K562 (cell line): ENCODE results near the gene MCC. TPM values are rescaled to one million over a fixed set of nuclear protein-coding genes. Genes with fewer than 3 reads are reported as not detected.

Experiments
- ATAC-seq: fragments of 200-7000 bp; cut with Tn5 transposase; 3 replicates; pipeline ENCODE4 v1.9.1; 2020; ENCODE audit warnings: moderate library complexity
- BruUV-seq: library from RNA; stranded (reverse); fragments of 400-500 nt; replicated peaks from 2 replicates; lab custom pipeline; 2021; lab: Mats Ljungman, UMichigan
- CTCF ChIA-PET: fragments of 300-600 bp; formaldehyde crosslinking; extraction: SDS; loops from one replicate; lab custom pipeline; 2021; ENCODE audit warnings: low intra/inter-chr PET ratio; lab: Yijun Ruan, JAX
- POLR2A ChIA-PET: fragments of 300-600, 350-650 bp; sonication (Branson Sonifier 250); formaldehyde crosslinking; extraction: SDS; loops from one replicate; lab custom pipeline; 2021; ENCODE audit warnings: antibody characterized with exemption, inconsistent platforms; lab: Yijun Ruan, JAX
- DNase-seq, 4 experiments: peaks; one replicate each; pipeline versions ENCODE4 v3.0.0 to v3.0.0-alpha.2; 2011 to 2018; ENCODE audit warnings: low spot score in 3 of 4, mixed read lengths in 3 of 4; ENCODE audit errors: extremely low read depth in 1 of 4
- FAIRE-seq: peaks from 2 replicates; lab custom pipeline; 2011; peaks lifted over from hg19 to GRCh38; lab: Jason Lieb, UNC
- H2AFZ ChIP-seq: 2 replicates; pipeline ENCODE4 v1.6.0; 2011; ENCODE audit warnings: low read depth, low read length, control low read depth, inconsistent platforms
- H3K27ac ChIP-seq: fragments of 200-600 bp; 3 replicates; pipeline ENCODE4 v1.8.0; 2011; ENCODE audit warnings: low read depth, mild to moderate bottlenecking, control low read depth, inconsistent platforms, low read length, moderate library complexity, mixed read lengths; ENCODE audit errors: extremely low read depth
- H3K27me3 ChIP-seq, 2 experiments: fragments of 300-600 bp in 1 of 2; 2 replicates in 1 of 2; 3 replicates in 1 of 2; pipeline versions ENCODE4 v1.6.0 to v1.8.0; 2011; ENCODE audit warnings: inconsistent platforms in 2 of 2, low read length in 2 of 2, mild to moderate bottlenecking in 1 of 2, mixed read lengths in 1 of 2, moderate library complexity in 1 of 2; ENCODE audit not compliant: control insufficient read depth in 2 of 2, insufficient read depth in 2 of 2
- H3K36me3 ChIP-seq: fragments of 300-600 bp; 3 replicates; pipeline ENCODE4 v1.8.0; 2011; ENCODE audit warnings: mild to moderate bottlenecking, low read length, inconsistent platforms; ENCODE audit not compliant: control insufficient read depth, insufficient read depth
- H3K4me1 ChIP-seq, 2 experiments: fragments of 200-600 bp in 1 of 2; replicated peaks in 1 of 2; 2 replicates in 1 of 2; 3 replicates in 1 of 2; pipeline versions ENCODE4 v1.5.1 to v1.8.0; 2011; ENCODE audit warnings: inconsistent platforms in 2 of 2, low read length in 2 of 2, mild to moderate bottlenecking in 1 of 2, mixed read lengths in 1 of 2, moderate library complexity in 1 of 2; ENCODE audit not compliant: control insufficient read depth in 2 of 2, insufficient read depth in 2 of 2
- H3K4me2 ChIP-seq: 2 replicates; pipeline ENCODE4 v1.6.1; 2011; ENCODE audit warnings: low read length, control low read depth, inconsistent platforms, mixed read lengths; ENCODE audit not compliant: insufficient read depth
- H3K4me3 ChIP-seq: fragments of 200-600 bp; sonication (generic), shearing (Covaris generic); 2 replicates; pipeline ENCODE4 v1.5.1; 2016; ENCODE audit warnings: control low read depth, inconsistent platforms
- H3K79me2 ChIP-seq: fragments of 200-600 bp; 3 replicates; pipeline ENCODE4 v1.8.0; 2011; ENCODE audit warnings: low read length, inconsistent platforms; ENCODE audit not compliant: control insufficient read depth, insufficient read depth
- H3K9ac ChIP-seq, 2 experiments: 2 replicates each; pipeline versions ENCODE4 v1.6.0 to v1.6.1; 2011; ENCODE audit warnings: low read depth in 2 of 2, low read length in 2 of 2, control low read depth in 1 of 2, inconsistent platforms in 1 of 2, mild to moderate bottlenecking in 1 of 2, mixed read lengths in 1 of 2; ENCODE audit not compliant: insufficient read depth in 1 of 2
- H3K9me1 ChIP-seq: one replicate; pipeline ENCODE4 v1.6.0; 2011; ENCODE audit warnings: inconsistent platforms, mild to moderate bottlenecking, low read length, moderate library complexity; ENCODE audit not compliant: control insufficient read depth, insufficient read depth
- H3K9me3 ChIP-seq: replicated peaks from 2 replicates; pipeline ENCODE4 v1.5.1; 2011; ENCODE audit warnings: low read depth, low read length, inconsistent platforms; ENCODE audit not compliant: control insufficient read depth, insufficient read depth
- H4K20me1 ChIP-seq: replicated peaks from 2 replicates; pipeline ENCODE4 v1.6.1; 2011; ENCODE audit warnings: low read length, inconsistent platforms, mixed read lengths; ENCODE audit not compliant: control insufficient read depth, insufficient read depth
- DNMT1 ChIP-seq: fragments of 450-650 bp; IDR thresholded peaks from 2 replicates; pipeline ENCODE4 v1.6.1; 2016; ENCODE audit warnings: antibody characterized with exemption, mild to moderate bottlenecking
- EZH2 ChIP-seq: IDR thresholded peaks from 2 replicates; pipeline ENCODE4 v1.6.1; 2012; ENCODE audit warnings: low read depth, mild to moderate bottlenecking, inconsistent platforms, low read length, borderline replicate concordance
- GTF2E2 ChIP-seq: fragments of 200-800 bp; sonication (Bioruptor generic); IDR thresholded peaks from 2 replicates; pipeline ENCODE4 v1.6.1; 2016; ENCODE audit warnings: missing genetic modification characterization, missing compliant biosample characterization
- HLTF ChIP-seq: fragments of 450-650 bp; IDR thresholded peaks from 2 replicates; pipeline ENCODE4 v1.6.1; 2016
- HMGN3 ChIP-seq: IDR thresholded peaks from 2 replicates; pipeline ENCODE4 v1.6.1; 2011; ENCODE audit warnings: borderline replicate concordance, low read depth, mild to moderate bottlenecking, mixed read lengths, low read length; ENCODE audit not compliant: insufficient read length; ENCODE audit errors: extremely low read depth
- HOXB6 ChIP-seq: fragments of 250-450 bp; sonication (Bioruptor Pico); IDR thresholded peaks from 2 replicates; pipeline ENCODE4 v1.5.1; 2022; ENCODE audit warnings: mild to moderate bottlenecking, borderline replicate concordance
- KDM2B ChIP-seq: fragments of 250-450 bp; sonication (Bioruptor Pico); IDR thresholded peaks from 2 replicates; pipeline ENCODE4 v1.8.0; 2021; ENCODE audit warnings: mild to moderate bottlenecking, moderate library complexity
- MCM7 ChIP-seq, 2 experiments: fragments of 450-650 bp; IDR thresholded peaks; 2 replicates each; pipeline ENCODE4 v1.6.1; 2016 to 2018
- ZNF354B ChIP-seq: fragments of 250-450 bp; sonication (Bioruptor Pico); IDR thresholded peaks from 2 replicates; pipeline ENCODE4 v1.4.0; 2020
- ZNF41 ChIP-seq: fragments of 250-450 bp; sonication (Bioruptor Pico); conservative IDR thresholded peaks from 2 replicates; pipeline ENCODE4 v1.4.0; 2020; ENCODE audit warnings: mild to moderate bottlenecking
- WGBS: fragments of 100-300 bp; shearing (Covaris generic); methylation state at CpG from one replicate; pipeline ENCODE4 v1.1.6; 2016; ENCODE audit warnings: low coverage, mixed read lengths; ENCODE audit not compliant: insufficient coverage; ENCODE audit errors: missing lambda C conversion rate; 5-methylcytosine and 5-hydroxymethylcytosine counted together
- in situ Hi-C: fragments of 300-500 bp; cut with MboI; formaldehyde crosslinking; loops from 4 replicates; pipeline ENCODE4 v1.15.0; 2018; ENCODE audit warnings: inconsistent platforms, mixed read lengths
- intact Hi-C: fragments of 100-400 bp; cut with micrococcal nuclease; formaldehyde crosslinking; loops from 2 replicates; pipeline ENCODE4 v1.14.2; 2022
- polyA plus RNA-seq, 8 experiments: library from polyadenylated mRNA; depleted of rRNA in 4 of 8; stranded (reverse) in 5 of 8; unstranded in 3 of 8; fragments of >200 nt; fragmentation: Nextera tagmentation in 2 of 8; fragmentation: Illumina TruSeq in 1 of 8; extraction: Ambion mirVana in 2 of 8; extraction: Trizol in 1 of 8; gene quantifications; 2 replicates each; pipeline versions ENCODE4 v1.2.1 to v1.2.3, GENCODE V29; 2011 to 2014; ENCODE audit warnings: inconsistent platforms in 1 of 8, missing spikeins in 1 of 8
- total RNA-seq, 7 experiments: library from RNA; depleted of rRNA in 6 of 7; stranded (reverse); fragments of >200 nt in 6 of 7; fragmentation: Illumina TruSeq in 2 of 7; extraction: Trizol in 2 of 7; gene quantifications; 2 replicates each; pipeline versions ENCODE4 v1.2.1 to v1.2.3, GENCODE V29; 2011 to 2021; ENCODE audit warnings: low replicate concordance in 1 of 7
- TF ChIP-seq, protein P1 (sequence below), 2 experiments: fragments of 450-650 bp in 1 of 2; sonication (generic) in 1 of 2; formaldehyde crosslinking in 1 of 2; IDR thresholded peaks in 1 of 2; conservative IDR thresholded peaks in 1 of 2; 2 replicates each; pipeline versions ENCODE4 v1.6.1 to v1.8.1; 2016 to 2023; ENCODE audit warnings: mild to moderate bottlenecking in 2 of 2, moderate library complexity in 2 of 2, inconsistent platforms in 1 of 2, missing genetic modification reagents in 1 of 2
- TF ChIP-seq, protein P2 (sequence below): fragments of 450-650 bp; IDR thresholded peaks from 2 replicates; pipeline ENCODE4 v1.6.1; 2016; ENCODE audit warnings: low read depth, mild to moderate bottlenecking, moderate library complexity

Gene MCC
- total and polyA plus RNA-seq, 9 of the 15 experiments (the other 6 are each of a cell fraction or from before 2014, with no cell fraction given), result 0.04 to 0.24 (median 0.06) TPM; not detected in 1

DNA sequence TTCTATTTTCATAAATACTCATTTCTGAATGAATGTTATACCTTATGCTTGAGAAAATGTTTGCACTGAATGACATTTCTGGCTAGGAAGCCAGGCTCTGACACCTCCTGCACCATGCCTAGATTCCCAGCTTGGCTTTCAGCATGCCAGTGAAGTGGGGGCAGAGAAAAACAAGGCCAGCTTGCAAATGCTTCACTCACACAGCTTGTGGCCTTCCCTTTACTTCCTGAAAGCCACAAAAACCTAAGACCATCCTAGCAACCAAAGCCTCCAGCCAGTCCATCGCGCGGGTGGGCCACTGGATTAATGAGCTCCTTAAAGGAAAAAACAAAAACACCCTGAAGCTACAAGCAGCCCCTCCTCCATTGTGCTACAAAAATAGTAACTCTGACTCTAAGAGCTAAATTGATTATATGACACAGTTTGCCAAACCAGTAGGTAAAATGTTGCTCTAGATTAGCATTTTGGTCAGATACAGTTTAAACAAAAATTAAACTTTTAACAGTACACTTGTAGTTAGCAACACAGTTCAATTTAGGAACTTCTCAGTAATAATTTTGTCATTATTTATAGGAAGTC lies 213.3 kb downstream of the MCC start:
- 0% methylated on average over 3 of the region's 3 CpGs for WGBS
- ChIA-PET POLR2A (interaction anchor here (0.6 kb wide), 1 partner anchor 277 kb away, joined by 3 read pairs; no protein-coding TSS in a partner anchor), CTCF (no interaction called here)
- H3K9me1 ChIP-seq, result no peaks in the 10 kb centered on the region
- H3K27ac ChIP-seq, result no peak overlapping the region
- H2AFZ ChIP-seq, result no peak overlapping the region
- DNase-seq (no peak), ATAC-seq (no peak), FAIRE-seq (no peak)
- H3K79me2 ChIP-seq, result no peaks in the 10 kb centered on the region
- in situ Hi-C loops, result no loop called here
- TF ChIP-seq HMGN3 (no peak), DNMT1 (no peak), ZNF354B (CRISPR knock-in tag) (no peak), HLTF (no peak), EZH2 (no peak), KDM2B (no peak), MCM7 (IDR thresholded peaks at IDR 0.05) (no peak), HOXB6 (CRISPR knock-in tag) (no peak), ZNF41 (CRISPR knock-in tag) (no peak), GTF2E2 (tag) (no peak)
- TF ChIP-seq, protein P1, sequence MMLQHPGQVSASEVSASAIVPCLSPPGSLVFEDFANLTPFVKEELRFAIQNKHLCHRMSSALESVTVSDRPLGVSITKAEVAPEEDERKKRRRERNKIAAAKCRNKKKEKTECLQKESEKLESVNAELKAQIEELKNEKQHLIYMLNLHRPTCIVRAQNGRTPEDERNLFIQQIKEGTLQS (IDR thresholded peaks at IDR 0.05), result no peak
- TF ChIP-seq, protein P1 (CRISPR knock-in tag; conservative IDR thresholded peaks at IDR 0.05), result no peak
- TF ChIP-seq, protein P2, sequence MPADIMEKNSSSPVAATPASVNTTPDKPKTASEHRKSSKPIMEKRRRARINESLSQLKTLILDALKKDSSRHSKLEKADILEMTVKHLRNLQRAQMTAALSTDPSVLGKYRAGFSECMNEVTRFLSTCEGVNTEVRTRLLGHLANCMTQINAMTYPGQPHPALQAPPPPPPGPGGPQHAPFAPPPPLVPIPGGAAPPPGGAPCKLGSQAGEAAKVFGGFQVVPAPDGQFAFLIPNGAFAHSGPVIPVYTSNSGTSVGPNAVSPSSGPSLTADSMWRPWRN, result no peak
- intact Hi-C loops, result no loop called here
- H3K36me3 ChIP-seq, result no peaks in the 10 kb centered on the region
- 0 out of 2 replicates have a peak, but pooled peaks cover 4% of the 10 kb centered on the region for H4K20me1 ChIP-seq
- no peak overlapping the region for H3K4me2 ChIP-seq
- no peak overlapping the region for H3K4me3 ChIP-seq
- H3K27me3 ChIP-seq, result peaks cover 0 to 5% of the 10 kb centered on the region in 2 experiments; a peak in 3 of 5 replicates
- no peak overlapping the region for H3K9ac ChIP-seq
- H3K9me3 ChIP-seq, result no peaks in the 10 kb centered on the region
- BruUV-seq, result no TSS peak
- no peaks in the 10 kb centered on the region for H3K4me1 ChIP-seq
